HG03060 (cell line): Measurements from ENCODE around the gene COG6.

Experiments
- ATAC-seq: cut with Tn5 transposase; IDR thresholded peaks from one replicate; pipeline ENCODE4 v1.9.1; 2021; ENCODE audit warnings: low read depth, moderate number of reproducible peaks; ENCODE audit not compliant: unreplicated experiment

COG6 gene

GRCh38 chr13:39767791-39768517 lies 112.5 kb downstream of the COG6 start:
- no peak for ATAC-seq

- ATAC-seq: no peak
These were observed 113.5 kb downstream of the COG6 start for GRCh38 chr13:39768962-39769361.

GRCh38 chr13:39770221-39771090 lies 115.0 kb downstream of the COG6 start:
- no peak for ATAC-seq

- ATAC-seq: no peak
These were observed 118.4 kb downstream of the COG6 start for GRCh38 chr13:39773833-39774232.

- no peak for ATAC-seq
These were observed 121.0 kb downstream of the COG6 start for GRCh38 chr13:39776439-39776838.

GRCh38 chr13:39777021-39777420 lies 121.6 kb downstream of the COG6 start:
- no peak for ATAC-seq

- ATAC-seq: no peak
These were observed 122.1 kb downstream of the COG6 start for GRCh38 chr13:39777527-39778061.

- ATAC-seq: no peak
These were observed 124.1 kb downstream of the COG6 start for GRCh38 chr13:39779337-39780265.

- ATAC-seq: no peak
These were observed 125.2 kb downstream of the COG6 start for GRCh38 chr13:39780711-39781110.

- no peak for ATAC-seq
These were observed 125.9 kb downstream of the COG6 start for GRCh38 chr13:39781381-39781780.

GRCh38 chr13:39783051-39783450 lies 127.6 kb downstream of the COG6 start:
- no peak for ATAC-seq

GRCh38 chr13:39784347-39784746 lies 128.9 kb downstream of the COG6 start:
- no peak for ATAC-seq

- ATAC-seq: no peak
These were observed 130.6 kb downstream of the COG6 start for GRCh38 chr13:39786091-39786490.

- no peak for ATAC-seq
These were observed 131.6 kb downstream of the COG6 start for GRCh38 chr13:39787086-39787487.

- no peak for ATAC-seq
These were observed 132.6 kb downstream of the COG6 start for GRCh38 chr13:39788102-39788501.

GRCh38 chr13:39789451-39789850 lies 134.0 kb downstream of the COG6 start:
- ATAC-seq: no peak
